A549 (cell line): Measurements from ENCODE around the gene CMTM4.

Experiments used
- CHD2 ChIP-seq: fragments of 150-350 bp; IDR thresholded peaks from 2 replicates; pipeline ENCODE4 v1.6.1; 2014; ENCODE audit warnings: low read length; ENCODE audit not compliant: partially characterized antibody
- MAZ ChIP-seq: fragments of 150-350 bp; IDR thresholded peaks from 2 replicates; pipeline ENCODE4 v1.6.1; 2014; ENCODE audit warnings: antibody characterized with exemption, low read depth, low read length, borderline replicate concordance
- PHF8 ChIP-seq: fragments of 200-600 bp; sonication (generic); IDR thresholded peaks from 2 replicates; pipeline ENCODE4 v1.6.1; 2016; ENCODE audit warnings: low read depth, mild to moderate bottlenecking, antibody characterized with exemption, moderate library complexity, borderline replicate concordance
- POLR2A ChIP-seq: IDR thresholded peaks from 2 replicates; pipeline ENCODE4 v1.6.1; 2012; ENCODE audit warnings: mild to moderate bottlenecking, low read length
- RFX5 ChIP-seq: fragments of 450-650 bp; IDR thresholded peaks from 2 replicates; pipeline ENCODE4 v1.7.1; 2014; ENCODE audit warnings: antibody characterized with exemption, mild to moderate bottlenecking, moderate library complexity
- TF ChIP-seq, protein P1 (sequence below): IDR thresholded peaks from 2 replicates; pipeline ENCODE4 v1.6.1; 2012
- TF ChIP-seq, protein P2 (sequence below): fragments of 200-600 bp; sonication (generic); IDR thresholded peaks from 2 replicates; pipeline ENCODE4 v1.6.1; 2016; ENCODE audit warnings: antibody characterized with exemption, mild to moderate bottlenecking, moderate library complexity
- TF ChIP-seq, protein P3 (sequence below): fragments of >200 bp; sonication (Bioruptor Twin); formaldehyde crosslinking; IDR thresholded peaks from 3 replicates; pipeline ENCODE4 v1.5.1; 2016

DNA sequence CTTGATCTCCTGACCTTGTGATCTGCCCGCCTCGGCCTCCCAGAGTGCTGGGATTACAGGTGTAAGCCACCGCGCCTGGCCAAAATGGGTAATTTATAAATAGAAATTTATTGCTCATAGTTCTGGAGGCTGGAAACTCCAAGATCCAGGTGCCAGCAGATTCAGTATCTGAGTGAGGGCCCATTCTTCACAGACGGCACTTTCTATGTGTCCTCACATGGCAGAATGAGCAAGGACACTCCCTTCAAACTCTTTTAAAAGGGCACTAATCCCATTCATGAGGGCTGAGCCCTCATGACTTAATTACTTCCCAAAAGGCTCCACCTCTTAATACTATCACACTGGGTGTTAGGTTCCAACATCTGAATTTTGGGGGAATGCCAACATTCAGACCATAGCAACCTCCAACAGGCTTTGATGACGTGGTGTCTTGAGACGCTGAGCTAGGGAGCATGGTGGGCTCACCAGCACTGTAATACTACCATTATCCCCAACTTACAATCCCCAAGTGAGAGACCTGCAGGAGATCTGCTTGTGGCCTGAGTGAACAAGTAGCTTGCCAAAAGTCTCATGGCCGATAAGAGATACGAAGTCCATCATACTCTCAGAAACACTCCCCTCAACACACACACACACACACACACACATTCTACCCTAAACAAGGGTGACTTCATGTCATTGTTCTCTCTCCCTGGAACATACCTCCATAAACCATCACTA, 8.5 kb downstream of the CMTM4 start:
- TF ChIP-seq PHF8 (no peak), POLR2A (no peak), RFX5 (no peak), CHD2 (no peak), MAZ (no peak)
- TF ChIP-seq, protein P1, sequence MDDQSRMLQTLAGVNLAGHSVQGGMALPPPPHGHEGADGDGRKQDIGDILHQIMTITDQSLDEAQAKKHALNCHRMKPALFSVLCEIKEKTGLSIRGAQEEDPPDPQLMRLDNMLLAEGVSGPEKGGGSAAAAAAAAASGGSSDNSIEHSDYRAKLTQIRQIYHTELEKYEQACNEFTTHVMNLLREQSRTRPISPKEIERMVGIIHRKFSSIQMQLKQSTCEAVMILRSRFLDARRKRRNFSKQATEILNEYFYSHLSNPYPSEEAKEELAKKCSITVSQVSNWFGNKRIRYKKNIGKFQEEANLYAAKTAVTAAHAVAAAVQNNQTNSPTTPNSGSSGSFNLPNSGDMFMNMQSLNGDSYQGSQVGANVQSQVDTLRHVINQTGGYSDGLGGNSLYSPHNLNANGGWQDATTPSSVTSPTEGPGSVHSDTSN: no peak
- TF ChIP-seq, protein P2, sequence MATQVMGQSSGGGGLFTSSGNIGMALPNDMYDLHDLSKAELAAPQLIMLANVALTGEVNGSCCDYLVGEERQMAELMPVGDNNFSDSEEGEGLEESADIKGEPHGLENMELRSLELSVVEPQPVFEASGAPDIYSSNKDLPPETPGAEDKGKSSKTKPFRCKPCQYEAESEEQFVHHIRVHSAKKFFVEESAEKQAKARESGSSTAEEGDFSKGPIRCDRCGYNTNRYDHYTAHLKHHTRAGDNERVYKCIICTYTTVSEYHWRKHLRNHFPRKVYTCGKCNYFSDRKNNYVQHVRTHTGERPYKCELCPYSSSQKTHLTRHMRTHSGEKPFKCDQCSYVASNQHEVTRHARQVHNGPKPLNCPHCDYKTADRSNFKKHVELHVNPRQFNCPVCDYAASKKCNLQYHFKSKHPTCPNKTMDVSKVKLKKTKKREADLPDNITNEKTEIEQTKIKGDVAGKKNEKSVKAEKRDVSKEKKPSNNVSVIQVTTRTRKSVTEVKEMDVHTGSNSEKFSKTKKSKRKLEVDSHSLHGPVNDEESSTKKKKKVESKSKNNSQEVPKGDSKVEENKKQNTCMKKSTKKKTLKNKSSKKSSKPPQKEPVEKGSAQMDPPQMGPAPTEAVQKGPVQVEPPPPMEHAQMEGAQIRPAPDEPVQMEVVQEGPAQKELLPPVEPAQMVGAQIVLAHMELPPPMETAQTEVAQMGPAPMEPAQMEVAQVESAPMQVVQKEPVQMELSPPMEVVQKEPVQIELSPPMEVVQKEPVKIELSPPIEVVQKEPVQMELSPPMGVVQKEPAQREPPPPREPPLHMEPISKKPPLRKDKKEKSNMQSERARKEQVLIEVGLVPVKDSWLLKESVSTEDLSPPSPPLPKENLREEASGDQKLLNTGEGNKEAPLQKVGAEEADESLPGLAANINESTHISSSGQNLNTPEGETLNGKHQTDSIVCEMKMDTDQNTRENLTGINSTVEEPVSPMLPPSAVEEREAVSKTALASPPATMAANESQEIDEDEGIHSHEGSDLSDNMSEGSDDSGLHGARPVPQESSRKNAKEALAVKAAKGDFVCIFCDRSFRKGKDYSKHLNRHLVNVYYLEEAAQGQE: no peak
- TF ChIP-seq, protein P3, sequence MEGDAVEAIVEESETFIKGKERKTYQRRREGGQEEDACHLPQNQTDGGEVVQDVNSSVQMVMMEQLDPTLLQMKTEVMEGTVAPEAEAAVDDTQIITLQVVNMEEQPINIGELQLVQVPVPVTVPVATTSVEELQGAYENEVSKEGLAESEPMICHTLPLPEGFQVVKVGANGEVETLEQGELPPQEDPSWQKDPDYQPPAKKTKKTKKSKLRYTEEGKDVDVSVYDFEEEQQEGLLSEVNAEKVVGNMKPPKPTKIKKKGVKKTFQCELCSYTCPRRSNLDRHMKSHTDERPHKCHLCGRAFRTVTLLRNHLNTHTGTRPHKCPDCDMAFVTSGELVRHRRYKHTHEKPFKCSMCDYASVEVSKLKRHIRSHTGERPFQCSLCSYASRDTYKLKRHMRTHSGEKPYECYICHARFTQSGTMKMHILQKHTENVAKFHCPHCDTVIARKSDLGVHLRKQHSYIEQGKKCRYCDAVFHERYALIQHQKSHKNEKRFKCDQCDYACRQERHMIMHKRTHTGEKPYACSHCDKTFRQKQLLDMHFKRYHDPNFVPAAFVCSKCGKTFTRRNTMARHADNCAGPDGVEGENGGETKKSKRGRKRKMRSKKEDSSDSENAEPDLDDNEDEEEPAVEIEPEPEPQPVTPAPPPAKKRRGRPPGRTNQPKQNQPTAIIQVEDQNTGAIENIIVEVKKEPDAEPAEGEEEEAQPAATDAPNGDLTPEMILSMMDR: no peak
